Mesothelial cell of epicardium (in vitro differentiated cells): Measurements from ENCODE around the gene IGSF9. TPM values are rescaled to one million over a fixed set of nuclear protein-coding genes. Genes with fewer than 3 reads are reported as not detected.

Experiments used
- DNase-seq, 2 experiments: peaks; one replicate each; pipeline ENCODE4 v3.0.0; 2021; ENCODE audit warnings: low spot score in 2 of 2; ENCODE audit not compliant: unreplicated experiment in 2 of 2
- H3K27ac Mint-ChIP-seq: 2 replicates; pipeline ENCODE4 v1.8.0; 2021; ENCODE audit warnings: mixed read lengths
- H3K27me3 Mint-ChIP-seq: 2 replicates; pipeline ENCODE4 v1.8.0; 2021; ENCODE audit warnings: low read depth, mixed read lengths
- H3K36me3 Mint-ChIP-seq: 2 replicates; pipeline ENCODE4 v1.8.0; 2021; ENCODE audit warnings: mixed read lengths
- H3K4me1 Mint-ChIP-seq: 2 replicates; pipeline ENCODE4 v1.8.0; 2021; ENCODE audit warnings: mixed read lengths
- H3K4me3 Mint-ChIP-seq: 2 replicates; pipeline ENCODE4 v1.8.0; 2021; ENCODE audit warnings: mild to moderate bottlenecking, moderate library complexity, mixed read lengths
- H3K9me3 Mint-ChIP-seq: 2 replicates; pipeline ENCODE4 v1.8.0; 2021; ENCODE audit warnings: mixed read lengths
- CTCF ChIP-seq: fragments of 200-600 bp; sonication (generic); IDR thresholded peaks from one replicate; pipeline ENCODE4 v1.5.0; 2021; ENCODE audit warnings: antibody characterized with exemption; ENCODE audit not compliant: unreplicated experiment
- total RNA-seq: library from RNA; stranded (reverse); gene quantifications from 3 replicates; pipeline ENCODE4 v1.2.1, GENCODE V29; 2021

IGSF9 gene
- total RNA-seq, 1 donor from 2014 or later = 76.9 TPM

- Mint-ChIP-seq H3K27ac (no peak overlapping the region), H3K4me1 (peaks cover 39% of the 10 kb centered on the region), H3K27me3 (no peaks in the 10 kb centered on the region), H3K36me3 (peaks cover 27% of the 10 kb centered on the region), H3K4me3 (no peak overlapping the region), H3K9me3 (no peaks in the 10 kb centered on the region)
- no peak for TF ChIP-seq CTCF
- no peak for DNase-seq
These were observed 8.2 kb downstream of the IGSF9 start for GRCh38 chr1:159937054-159937750.

GRCh38 chr1:159936273-159936904 lies 9.0 kb downstream of the IGSF9 start:
- peaks cover 27% of the 10 kb centered on the region for H3K36me3 Mint-ChIP-seq
- H3K27ac Mint-ChIP-seq = no peak overlapping the region
- H3K4me3 Mint-ChIP-seq = no peak overlapping the region
- TF ChIP-seq CTCF = peak; percentile 100
- no peaks in the 10 kb centered on the region for H3K27me3 Mint-ChIP-seq
- H3K9me3 Mint-ChIP-seq = no peaks in the 10 kb centered on the region
- H3K4me1 Mint-ChIP-seq = peaks cover 31% of the 10 kb centered on the region
- peak in 1 of 2 experiments; percentile 92 for DNase-seq

DNA sequence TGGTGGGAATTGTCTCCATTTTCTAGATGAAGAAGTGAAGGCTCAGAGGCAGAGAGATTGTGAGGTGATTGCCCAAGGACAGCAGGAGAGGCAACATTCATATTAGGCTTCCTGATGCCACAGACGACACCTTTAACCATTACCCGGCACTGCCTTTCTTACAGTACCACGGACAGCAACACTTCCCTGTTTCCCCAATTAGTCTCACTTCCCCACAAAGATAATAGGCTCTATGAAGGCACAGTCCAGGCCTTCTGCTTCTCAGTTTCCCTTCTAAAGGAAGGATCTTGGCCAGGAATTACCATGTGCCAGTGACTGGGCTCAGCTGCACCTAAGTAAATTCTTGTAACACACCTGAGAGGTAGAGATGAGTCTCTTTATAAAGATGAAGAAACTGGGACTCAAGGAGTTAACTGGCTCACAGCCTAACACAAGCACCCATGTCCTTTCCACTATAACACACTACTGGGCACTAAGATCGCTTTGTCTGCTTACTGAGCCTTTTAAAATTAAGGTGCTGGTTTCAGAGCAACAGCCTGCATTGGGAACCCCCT lies 9.6 kb downstream of the IGSF9 start:
- peaks cover 29% of the 10 kb centered on the region for H3K36me3 Mint-ChIP-seq
- no peak overlapping the region for H3K4me3 Mint-ChIP-seq
- DNase-seq = no peak
- no peaks in the 10 kb centered on the region for H3K9me3 Mint-ChIP-seq
- no peaks in the 10 kb centered on the region for H3K27me3 Mint-ChIP-seq
- no peak overlapping the region for H3K27ac Mint-ChIP-seq
- peaks cover 25% of the 10 kb centered on the region for H3K4me1 Mint-ChIP-seq
- no peak for TF ChIP-seq CTCF

GRCh38 chr1:159935305-159935704 lies 10.1 kb downstream of the IGSF9 start:
- H3K36me3 Mint-ChIP-seq = peaks cover 27% of the 10 kb centered on the region
- H3K9me3 Mint-ChIP-seq = no peaks in the 10 kb centered on the region
- H3K4me3 Mint-ChIP-seq = no peak overlapping the region
- no peaks in the 10 kb centered on the region for H3K27me3 Mint-ChIP-seq
- no peak for TF ChIP-seq CTCF
- no peak for DNase-seq
- H3K27ac Mint-ChIP-seq = no peak overlapping the region
- peaks cover 22% of the 10 kb centered on the region for H3K4me1 Mint-ChIP-seq

- no peak for DNase-seq
- Mint-ChIP-seq H3K9me3 (no peaks in the 10 kb centered on the region), H3K4me3 (no peak overlapping the region), H3K27me3 (no peaks in the 10 kb centered on the region), H3K36me3 (peaks cover 25% of the 10 kb centered on the region), H3K27ac (no peak overlapping the region), H3K4me1 (peaks cover 20% of the 10 kb centered on the region)
- no peak for TF ChIP-seq CTCF
These were observed 11.0 kb downstream of the IGSF9 start for GRCh38 chr1:159934136-159935039.
